ENCODE results near the gene EPOP. TPM values are rescaled to one million over a fixed set of nuclear protein-coding genes. Genes with fewer than 3 reads are reported as not detected.

EPOP gene
- total RNA-seq, 1 donor from 2014 or later, result 2.8 TPM

DNA sequence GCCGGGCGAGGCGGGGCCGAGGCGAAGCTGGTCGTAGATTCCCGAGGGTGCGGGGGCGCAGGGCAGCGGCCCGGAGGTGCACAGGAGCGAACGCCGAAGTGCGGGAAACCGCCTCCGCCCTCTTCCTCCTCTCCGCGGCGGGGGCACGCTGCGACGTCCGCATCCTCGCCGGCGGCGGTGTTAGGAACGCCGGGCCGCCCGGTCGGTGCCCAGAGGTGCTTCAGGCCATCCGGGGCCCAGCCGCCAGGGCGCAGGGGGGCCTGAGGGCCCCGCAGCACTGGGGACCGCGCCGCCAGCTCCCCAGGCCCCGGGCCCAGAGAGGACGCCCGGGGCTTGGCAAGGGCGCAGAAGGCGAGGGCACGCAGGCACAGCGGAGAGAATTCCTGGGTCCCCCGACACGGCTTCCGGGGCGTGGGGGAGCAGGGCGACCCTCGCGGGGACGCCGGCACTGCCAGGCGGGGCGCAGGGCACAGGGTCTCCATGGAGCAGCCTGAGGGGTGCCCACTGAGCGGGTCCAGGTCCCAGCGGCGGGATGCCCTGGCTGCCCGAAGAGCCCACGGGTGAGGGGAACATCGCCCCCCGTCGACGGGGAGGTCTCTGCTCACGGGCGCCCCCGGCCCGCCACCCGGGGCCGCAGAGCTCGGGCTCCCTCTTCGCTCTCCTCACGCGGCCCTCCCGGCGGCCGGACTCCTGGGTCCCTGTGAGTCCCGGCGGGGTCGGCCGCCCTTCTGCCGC is 576 bp downstream of the EPOP start:
- no peak for DNase-seq (ENCODE audit: low spot score)

DNA sequence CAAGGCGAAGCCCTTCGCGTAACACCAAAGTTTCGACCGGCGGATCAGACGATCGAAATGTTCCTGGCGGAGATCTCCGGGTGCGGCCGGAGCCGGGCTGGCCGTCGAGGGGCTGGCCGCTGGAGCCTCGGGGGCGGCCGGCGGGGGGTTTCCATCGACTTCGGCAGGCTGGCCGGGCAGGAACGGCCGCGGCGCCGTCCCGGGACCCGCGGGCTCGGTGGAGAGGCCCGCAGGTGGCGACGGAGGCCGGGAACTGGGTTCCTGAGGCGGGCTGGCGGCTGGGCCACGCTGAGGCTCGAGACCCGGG is 1.1 kb downstream of the EPOP start:
- no peak for DNase-seq (ENCODE audit: low spot score)

DNA sequence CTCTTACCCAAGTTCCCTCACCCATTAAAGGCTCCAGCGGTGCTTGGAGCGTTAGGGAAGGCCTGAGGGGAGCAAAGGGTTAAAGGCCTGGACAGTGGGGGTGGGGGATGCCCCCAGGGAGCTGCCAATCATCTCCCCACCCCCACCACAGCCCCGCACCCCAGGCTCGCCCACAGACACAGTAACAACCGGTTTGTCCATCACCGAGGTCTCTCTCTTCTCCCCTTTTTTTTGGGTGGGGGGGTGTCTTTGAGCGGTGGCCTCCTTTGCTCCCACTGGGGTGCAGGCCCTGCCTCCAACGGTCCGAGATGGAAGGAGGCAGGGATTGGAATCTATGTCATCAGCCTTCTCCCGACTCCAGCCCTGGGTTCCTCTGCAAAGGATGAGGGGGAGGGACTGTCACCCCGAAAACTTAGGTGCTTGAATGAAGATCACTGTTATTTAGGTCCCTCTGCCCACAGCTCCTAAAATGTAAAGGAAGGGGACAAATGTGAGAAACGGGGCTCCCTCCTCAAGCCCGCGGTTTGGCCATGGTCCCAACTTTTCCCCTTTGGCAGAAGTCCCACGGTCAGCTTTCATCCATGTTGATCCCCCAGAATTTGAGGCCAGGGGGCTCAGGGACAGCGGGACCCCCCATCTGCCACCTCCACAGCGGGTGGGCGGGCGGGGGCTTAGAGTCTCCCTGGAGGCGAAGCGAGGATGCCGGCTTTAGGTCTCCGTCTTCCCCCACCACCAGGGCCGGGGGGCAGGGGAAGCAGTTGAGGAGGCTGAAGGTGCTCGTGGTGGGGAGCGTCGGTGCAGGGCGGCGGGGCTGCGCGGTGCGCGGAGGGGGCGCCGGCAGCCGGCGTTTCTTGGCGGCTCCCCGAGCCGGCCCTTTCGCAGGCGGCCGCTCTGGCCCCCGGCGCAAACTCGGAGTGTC is 1.7 kb downstream of the EPOP start:
- no peak for DNase-seq (ENCODE audit: low spot score)

DNA sequence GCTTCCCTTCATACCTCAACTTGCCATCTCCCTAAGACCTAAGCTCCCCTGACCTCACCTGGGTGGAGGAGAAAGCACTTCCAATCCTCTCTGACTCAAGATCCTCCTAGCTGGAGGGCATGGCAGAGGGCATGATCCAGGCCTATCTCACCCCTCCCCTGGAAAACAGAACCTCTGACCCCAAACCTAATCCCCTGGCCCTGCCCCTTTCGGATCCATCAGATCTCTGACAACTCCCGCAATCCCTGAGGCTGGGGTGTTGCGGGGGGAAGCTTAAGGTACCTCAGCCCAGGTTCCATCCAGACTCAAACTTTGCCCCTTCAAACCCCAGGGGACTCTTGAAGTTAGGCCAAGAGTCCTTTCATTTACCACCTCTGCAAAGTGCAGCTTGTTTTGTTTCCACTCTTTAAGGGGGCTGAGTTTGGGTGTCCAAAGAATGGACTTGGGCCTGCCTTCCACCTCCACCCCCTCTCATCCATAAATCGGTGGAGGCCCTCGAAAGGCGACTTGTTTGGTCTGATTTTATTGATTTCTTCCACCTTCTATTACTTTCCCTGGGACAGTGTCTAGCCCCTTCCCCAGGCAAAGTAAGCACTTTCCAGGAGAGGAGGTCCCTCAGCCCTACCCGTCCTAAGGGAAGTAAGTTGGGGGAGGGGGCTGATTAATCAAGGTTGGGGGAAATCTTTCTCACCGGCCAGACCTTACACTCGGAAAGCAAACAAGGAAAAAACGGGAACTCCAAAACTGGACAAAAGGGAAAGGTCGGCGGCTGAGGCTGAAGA is 2.6 kb downstream of the EPOP start:
- DNase-seq (ENCODE audit: low spot score), result no peak

DNA sequence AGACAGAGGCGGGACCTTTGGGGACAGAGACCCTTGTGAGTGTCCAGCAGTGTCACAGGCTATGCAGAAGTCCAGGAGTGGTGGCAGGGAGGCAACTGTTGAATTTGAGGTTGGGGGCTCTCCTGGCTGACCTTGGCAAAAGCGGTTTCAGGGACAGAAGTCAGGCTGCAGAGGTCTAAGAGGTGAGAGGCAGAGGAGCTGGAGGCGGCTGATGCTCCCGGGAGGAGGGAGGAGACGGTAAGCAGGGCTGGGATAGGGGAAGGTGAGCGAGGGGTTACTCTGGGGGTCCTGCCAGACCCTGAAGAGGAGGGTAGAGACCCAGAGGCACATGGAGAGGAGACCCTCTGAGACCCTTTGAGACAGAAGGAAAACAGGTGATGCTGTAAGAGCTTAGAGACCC is 5.2 kb downstream of the EPOP start:
- no peak for DNase-seq (ENCODE audit: low spot score)

DNA sequence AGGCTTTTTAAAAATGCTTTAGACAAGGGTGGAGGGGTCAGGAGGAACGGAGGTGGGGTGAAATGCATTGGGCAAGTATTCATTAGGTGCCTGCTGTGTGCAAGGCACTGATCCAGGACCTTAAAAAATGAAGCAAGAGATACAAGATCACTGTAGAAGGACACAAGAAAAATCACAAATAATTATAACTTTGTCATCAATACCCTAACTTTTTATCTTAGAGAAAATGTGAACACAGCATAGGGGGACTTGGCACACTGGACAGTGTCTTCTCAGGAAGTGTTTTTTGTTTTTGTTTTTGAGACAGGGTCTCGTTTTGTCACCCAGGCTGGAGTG is 7.0 kb downstream of the EPOP start:
- DNase-seq (ENCODE audit: low spot score), result no peak

DNA sequence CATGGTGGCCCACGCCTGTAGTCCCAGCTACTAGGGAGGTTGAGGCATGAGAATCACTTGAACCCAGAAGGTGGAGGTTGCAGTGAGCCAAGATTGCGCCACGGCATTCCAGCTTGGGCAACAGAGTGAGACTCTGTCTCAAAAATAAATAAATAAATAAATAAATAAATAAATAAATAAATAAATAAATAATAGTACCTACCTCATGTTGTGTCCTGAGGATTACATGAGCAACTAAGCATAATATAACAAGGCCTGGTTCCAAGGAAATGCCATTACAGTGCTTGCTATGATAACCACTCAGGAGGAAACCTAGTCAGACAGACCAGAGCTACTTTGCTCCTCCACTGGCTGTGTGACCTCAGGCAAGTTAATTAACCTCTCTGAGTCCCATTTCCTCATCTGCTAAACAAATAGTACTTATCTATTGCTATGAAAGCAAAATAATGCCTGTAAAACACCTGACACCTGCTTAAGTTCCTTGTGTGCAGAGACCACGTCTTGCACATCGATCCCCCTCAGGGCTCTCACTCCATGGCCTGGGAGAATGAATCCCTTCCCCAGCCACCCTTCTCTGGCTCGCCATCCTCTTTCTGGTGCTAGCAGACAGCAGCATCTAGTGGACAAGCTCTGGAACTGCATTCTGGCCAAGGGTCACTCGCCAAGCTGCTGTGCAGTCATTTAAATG is 7.5 kb downstream of the EPOP start:
- peak; percentile 47 for DNase-seq (ENCODE audit: low spot score)

DNA sequence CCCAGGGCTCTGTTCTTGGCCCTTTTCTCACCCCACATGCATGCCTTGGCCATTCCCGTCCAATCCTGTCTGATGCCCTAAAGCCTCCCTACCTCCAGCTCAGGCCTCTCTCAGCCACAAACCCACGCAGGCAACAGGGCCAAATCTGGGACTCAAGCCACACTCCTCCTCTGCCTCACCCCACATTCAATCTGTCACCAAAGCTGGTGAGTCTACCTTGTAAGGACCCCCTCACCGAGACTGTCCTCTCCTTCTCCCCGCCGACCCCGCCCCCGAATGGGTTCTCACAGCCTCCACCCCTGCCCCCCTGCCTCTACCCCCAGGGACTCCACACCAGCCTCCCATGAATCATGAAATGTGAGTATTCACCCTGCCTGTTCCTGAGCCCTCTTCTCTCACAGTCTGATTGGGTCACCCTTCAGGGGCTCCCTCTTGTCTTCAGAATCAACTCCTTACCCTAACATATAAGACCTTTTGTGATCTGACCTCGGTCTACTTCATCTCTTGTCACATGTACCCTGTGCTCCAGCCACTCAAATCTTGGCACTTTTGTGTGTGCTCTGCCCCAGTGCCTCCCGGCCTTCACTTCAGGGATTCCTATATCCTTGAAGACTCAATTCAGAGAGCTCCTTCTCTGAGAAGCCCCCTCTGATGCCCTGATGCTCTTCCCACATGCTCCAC is 10.7 kb downstream of the EPOP start:
- DNase-seq (ENCODE audit: low spot score), result no peak

DNA sequence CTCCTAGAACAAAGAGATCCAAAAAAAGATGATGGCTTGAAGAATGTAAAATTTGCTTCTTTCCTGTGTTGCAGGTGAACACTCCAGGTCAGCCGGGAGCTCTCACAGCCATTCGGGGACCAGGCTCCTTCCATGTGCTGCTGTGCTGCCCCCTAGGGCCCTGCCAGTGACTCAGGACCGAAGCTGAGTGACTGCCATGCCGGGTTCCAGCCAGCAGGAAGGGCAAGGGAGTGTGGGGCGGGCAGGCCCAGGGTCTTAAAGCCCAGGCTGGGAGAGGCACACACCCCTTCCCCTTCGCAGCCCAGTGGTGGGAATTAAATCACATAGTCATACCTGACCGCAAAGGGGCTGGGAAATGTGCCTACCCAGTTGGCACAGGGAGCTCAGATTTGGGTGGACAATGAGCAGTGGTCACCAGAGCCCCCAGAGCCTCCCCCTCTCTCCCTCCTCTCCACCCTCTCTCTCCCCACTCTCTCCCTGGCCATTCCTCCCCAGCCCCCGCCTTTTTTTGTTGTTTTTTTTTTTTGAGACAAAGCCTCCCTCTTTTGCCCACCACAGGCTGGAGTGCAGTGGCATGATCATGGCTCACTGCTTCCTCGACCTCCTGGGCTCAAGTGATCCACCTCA is 11.5 kb downstream of the EPOP start:
- peak; percentile 34 for DNase-seq (ENCODE audit: low spot score)

DNA sequence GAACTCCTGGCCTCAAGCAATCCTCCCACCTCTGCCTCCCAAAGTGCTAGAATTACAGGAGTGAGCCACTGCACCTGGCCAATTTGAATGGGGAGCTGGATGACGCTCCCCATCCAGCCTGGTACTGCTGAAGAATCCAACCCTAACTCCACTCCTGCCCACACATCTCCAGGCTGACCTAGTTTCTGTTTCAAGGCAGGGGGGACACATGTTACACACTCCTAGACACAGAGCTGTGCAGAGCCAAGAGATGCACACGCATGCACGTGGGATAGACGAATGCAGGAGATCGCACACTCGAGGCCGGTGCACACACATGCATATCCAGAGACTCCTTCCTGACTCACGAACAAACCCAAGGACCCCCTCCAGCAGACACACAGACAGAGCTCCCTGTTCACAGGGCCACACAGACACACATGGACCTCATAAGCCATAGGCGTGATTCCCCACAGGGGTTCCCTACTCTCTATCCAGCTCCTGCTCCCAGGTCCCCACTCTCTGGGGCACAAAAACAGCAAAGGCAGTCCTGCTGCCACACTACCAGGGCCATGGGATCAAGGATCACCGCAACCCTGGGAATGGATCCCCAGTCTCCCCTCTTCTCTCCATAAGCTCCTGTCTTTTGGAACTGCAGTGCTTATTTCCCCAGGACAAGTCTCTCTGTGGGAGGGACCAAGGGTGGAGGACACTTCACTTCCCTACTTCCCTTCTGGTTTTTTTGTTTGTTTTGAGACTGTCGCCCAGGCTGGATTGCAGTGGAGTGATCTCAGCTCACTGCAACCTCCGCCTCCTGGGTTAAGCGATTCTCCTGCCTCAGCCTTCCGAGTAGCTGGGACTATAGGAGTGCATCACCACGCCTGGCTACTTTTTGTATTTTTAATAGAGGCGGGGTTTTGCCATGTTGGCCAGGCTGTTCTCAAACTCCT is 14.4 kb downstream of the EPOP start:
- DNase-seq (ENCODE audit: low spot score), result no peak

DNA sequence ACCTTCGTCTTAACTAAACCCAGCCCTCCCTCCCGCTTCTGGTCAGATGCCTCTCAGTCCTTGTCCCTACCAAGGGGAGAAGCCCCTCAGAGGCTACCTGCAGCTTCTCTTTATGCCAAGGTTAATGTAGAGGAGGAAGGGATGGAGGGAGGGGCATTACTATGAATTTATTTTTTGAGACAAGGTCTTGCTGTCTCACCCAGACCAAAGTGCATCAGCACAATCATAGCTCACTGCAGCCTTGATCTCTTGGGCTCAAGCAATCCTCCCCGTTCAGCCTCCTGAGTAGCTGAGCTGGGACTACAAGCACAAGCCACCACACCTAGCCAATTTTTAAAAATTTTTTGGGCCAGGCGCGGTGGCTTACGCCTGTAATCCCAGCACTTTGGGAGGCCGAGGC is 15.3 kb downstream of the EPOP start:
- no peak for DNase-seq (ENCODE audit: low spot score)

DNA sequence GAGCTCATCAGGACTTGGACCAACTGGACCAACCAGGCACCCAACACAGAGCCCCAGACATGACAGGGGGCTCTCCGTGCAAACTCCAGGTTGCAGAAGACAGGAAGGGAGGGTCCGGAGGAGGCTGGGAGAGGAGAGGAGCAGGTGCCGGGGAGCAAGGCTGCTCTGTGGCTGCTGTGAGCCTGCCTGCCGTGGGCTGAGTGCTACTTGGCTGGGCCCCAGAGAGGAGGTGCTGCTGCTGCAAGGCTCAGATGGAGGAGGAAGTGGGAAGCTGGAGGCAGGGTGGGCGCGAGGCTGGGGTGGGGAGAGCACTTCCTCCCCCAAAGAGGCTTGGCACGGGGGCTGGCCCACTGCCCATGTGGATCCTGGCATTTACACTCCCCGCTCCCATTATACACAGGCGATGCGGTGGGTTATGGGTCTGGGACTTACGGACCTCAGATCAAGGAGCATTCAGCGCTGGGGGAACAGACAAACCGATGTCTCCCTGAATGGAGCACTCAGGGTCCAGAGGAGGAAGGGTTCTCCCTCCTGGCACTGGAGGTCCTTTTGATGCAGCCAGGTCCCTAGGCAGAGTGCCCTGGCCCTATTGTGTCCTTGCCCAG is 15.9 kb downstream of the EPOP start:
- no peak for DNase-seq (ENCODE audit: low spot score)

DNA sequence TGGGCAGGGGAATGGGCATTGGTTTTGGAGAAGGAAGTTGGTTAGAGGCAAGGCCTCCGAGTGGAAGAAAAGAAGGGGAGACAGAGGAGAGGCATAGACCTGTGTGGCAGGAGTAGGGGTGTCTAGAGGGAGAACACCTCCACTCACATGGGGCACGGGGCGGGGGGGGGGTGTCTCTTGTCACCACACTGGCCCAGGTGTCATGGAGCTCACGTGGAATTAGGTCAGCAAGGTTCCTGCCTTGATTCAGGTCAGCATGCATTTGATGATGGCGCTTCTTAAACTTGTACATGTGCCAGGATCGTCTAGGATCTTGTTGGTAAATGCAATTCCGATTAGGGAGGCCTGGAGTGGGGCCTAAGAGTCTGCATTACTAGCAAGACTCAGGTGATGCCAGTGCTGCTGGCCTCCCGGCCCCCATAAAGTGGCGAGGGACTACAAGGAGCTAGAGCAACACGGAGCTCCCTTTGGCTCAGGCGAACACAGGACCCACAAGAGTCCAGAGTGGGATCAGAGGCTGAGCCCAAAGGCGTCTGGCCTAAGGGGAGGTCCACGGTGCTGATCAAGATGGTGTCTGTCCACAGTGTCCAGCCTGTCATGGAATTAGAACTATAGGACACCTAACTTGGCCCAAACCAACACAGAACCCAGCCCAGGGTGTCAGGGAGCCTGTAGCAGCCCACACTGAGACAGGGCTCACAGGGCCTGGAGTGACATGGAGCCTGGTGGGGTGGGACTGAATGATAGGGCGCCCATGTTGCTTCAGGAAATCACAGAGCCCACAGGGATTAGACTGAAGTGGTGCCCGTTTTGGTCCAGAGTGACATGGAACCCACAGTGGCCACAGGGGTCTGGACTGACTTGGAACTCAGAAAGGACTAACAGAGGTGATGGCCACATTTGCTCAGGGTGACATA is 16.7 kb downstream of the EPOP start:
- DNase-seq (ENCODE audit: low spot score), result no peak

DNA sequence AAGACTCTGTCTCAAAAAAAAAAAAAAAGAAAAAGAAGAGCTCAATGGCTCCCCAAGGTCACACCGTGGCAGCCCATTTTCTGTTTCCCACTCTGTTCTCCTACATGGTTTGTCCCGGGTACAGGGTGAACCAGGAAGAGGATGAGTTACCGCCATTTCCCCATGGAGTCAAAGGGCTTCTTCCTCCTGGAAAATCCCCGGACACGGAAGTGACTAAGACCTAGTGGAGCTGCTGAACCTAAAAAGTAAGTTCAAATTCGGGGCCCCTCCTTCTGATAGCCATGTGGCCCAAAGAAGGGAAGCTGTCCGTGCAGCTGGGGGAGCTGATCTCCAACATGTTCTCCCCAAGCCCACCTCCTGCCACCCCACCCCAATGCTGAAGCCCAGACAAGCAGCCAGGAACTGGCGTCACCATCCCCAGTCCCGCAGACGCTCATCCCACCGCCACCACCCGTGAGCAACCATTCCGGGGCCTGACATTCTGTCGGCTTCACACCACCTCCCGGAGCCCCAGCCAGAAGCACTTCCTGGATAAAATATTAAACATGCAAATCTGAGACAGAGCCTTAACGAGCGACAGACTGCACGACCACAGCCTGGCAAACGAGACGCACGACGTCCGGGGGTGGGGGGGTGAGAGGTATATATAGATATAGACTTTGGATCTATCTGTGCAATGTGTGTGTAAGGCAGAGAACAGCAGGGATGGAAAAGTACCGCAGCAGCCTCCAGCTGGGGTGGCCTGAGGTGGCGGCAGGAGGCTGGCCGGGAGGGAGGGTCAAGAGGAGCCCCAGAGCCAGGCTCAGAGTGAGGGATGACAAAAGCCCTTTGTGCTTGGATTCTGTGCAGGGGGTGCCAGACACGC is 17.6 kb downstream of the EPOP start:
- no peak for DNase-seq (ENCODE audit: low spot score)

DNA sequence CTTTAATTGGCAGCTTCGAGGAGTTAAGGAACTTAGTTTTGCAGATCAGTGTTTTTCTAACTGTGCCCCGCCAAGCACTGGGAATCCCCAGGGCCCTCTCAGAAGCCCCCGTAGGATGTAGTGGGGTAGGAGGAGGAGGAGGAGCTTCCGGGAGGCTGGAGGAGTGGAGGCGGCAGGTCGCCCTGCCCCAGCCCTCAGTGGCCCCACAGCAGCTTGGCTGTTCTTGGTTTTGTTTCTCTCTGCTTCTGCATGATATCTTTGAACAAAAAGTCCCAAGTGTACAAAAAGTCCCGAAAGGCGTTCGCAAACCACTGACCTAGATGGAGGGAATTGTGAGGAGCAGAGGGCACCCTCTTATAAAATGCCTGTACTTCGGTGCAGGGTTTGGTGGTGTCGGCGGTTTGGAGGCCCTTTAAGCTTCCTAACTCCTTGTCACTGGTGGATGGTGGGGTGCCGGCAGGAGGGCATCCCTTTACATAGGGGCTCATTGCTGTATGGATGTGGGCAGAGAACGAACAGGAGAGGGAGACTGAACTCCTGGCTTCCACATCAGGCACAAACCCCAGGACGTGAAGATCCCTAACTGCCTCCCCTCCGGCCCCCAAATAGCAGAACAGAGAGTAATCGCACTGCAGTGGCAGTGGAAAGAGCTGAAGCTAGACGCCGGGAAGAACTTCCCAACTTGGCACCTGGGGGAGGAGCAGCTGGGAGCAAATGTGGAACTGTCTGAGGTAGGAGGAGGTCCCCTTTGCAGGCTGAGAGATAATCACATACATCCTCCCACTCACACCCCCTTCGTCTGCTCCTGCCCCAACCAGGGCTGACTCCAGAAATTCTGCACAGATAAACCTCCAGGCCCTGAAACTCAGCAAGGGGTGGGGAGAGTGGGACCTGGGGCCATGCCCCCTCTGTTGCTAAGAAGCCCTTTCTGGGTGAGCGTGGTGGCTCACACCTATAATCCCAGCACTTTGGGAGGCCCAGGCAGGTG is 20.1 kb downstream of the EPOP start:
- DNase-seq (ENCODE audit: low spot score), result no peak

DNA sequence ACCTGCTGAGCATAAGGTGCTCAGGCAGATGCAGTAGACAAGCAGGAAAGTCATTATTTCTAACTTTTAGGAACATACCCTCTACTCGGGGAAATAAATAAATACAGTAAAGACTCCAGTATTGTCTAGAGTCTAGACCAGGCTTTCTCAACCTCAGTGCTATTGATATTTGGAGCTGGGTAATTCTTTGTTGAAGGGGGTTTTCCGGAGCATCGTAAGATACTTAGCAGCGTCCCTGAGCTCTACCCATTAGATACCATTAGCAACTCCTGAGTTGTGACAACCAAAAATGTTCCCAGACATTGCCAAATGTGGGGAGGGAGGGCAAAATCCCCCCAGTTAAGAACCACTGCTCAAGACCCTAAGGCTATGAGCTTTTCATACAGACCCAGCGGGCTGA is 21.1 kb downstream of the EPOP start:
- DNase-seq (ENCODE audit: low spot score), result no peak
